ENCODE measurements around the gene DDX39A. TPM values are rescaled to one million over a fixed set of nuclear protein-coding genes. Genes with fewer than 3 reads are reported as not detected.
"Not testable (repeated sequence)": the region's sequence is repeated elsewhere in the genome, so short reads cannot be mapped to it uniquely, and the experiment has no call there.

Gene DDX39A
- polyA plus RNA-seq, 2 of the 4 experiments (the other 2 are of a cell fraction) = 59.0 to 118 TPM

DNA sequence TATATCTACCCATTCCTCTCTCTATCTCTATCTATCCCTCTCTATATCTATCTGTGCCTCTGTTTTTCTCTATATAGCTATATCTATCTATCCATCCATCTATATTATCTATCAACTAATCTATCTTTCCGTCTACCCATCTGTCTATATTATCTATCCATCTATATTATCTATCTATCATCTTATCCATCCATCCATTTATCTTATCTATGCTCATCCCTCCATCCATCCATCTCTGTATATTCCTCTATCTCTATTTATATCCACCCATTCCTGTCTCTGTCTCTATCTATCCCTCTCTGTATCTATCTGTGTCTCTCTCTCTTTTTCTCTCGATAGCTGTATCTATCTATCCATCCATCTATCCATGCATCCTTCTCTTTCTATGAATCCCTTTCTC lies 41.8 kb upstream of the DDX39A start:
- CTCF ChIA-PET = interaction anchor here (1.7 kb wide), 1 partner anchor 12 kb away, joined by 4 read pairs; no protein-coding TSS in a partner anchor
- WGBS (ENCODE audit: missing lambda C conversion rate) = 91% methylated on average over 2 of the region's 2 CpGs
- Histone ChIP-seq H3K4me1 (no peaks in the 10 kb centered on the region), H3K4me2 (no peak overlapping the region), H3K9me3 (no peaks in the 10 kb centered on the region), H3K27ac (no peak overlapping the region), H3K4me3 (no peak overlapping the region)
- DNase-seq (ENCODE audit: low read depth in 1 of 2, low spot score in 1 of 2) (no peak), FAIRE-seq (no peak), ATAC-seq (no peak)
- POLR2A ChIA-PET = no interaction called here
- TF ChIP-seq NFE2L2 (conservative IDR thresholded peaks at IDR 0.05; ENCODE audit: low read length) (no peak), MAFK (IDR thresholded peaks at IDR 0.05; ENCODE audit: partially characterized antibody) (no peak)
- TF ChIP-seq, protein P1, sequence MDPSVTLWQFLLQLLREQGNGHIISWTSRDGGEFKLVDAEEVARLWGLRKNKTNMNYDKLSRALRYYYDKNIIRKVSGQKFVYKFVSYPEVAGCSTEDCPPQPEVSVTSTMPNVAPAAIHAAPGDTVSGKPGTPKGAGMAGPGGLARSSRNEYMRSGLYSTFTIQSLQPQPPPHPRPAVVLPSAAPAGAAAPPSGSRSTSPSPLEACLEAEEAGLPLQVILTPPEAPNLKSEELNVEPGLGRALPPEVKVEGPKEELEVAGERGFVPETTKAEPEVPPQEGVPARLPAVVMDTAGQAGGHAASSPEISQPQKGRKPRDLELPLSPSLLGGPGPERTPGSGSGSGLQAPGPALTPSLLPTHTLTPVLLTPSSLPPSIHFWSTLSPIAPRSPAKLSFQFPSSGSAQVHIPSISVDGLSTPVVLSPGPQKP (IDR thresholded peaks at IDR 0.05; ENCODE audit: low read depth, low read length) = no peak
- TF ChIP-seq, protein P2, sequence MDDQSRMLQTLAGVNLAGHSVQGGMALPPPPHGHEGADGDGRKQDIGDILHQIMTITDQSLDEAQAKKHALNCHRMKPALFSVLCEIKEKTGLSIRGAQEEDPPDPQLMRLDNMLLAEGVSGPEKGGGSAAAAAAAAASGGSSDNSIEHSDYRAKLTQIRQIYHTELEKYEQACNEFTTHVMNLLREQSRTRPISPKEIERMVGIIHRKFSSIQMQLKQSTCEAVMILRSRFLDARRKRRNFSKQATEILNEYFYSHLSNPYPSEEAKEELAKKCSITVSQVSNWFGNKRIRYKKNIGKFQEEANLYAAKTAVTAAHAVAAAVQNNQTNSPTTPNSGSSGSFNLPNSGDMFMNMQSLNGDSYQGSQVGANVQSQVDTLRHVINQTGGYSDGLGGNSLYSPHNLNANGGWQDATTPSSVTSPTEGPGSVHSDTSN (IDR thresholded peaks at IDR 0.05) = no peak

DNA sequence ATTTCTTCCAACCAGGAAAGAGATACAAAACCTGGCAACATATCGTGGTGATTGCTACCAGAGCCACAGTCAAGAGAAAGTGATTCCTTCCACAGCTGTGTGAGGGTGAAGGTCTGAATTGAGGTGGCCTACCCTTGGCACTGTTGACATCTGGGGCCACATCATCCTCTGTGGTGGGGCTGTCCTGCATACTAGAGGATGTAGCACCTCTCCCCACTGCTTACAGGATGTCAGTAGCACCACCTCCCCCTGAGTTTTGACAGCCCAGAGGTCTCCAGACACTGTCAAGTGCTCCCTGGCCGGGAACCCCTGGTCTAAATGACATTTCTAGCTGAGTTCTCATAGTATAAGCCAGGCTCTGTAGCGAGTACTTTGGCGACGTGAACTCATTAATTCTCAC lies 40.6 kb upstream of the DDX39A start:
- ATAC-seq = no peak
- Histone ChIP-seq H3K4me1 (no peaks in the 10 kb centered on the region), H3K9me3 (no peaks in the 10 kb centered on the region), H3K4me3 (no peak overlapping the region), H3K4me2 (no peak overlapping the region), H3K27ac (no peak overlapping the region)
- TF ChIP-seq, protein P3, sequence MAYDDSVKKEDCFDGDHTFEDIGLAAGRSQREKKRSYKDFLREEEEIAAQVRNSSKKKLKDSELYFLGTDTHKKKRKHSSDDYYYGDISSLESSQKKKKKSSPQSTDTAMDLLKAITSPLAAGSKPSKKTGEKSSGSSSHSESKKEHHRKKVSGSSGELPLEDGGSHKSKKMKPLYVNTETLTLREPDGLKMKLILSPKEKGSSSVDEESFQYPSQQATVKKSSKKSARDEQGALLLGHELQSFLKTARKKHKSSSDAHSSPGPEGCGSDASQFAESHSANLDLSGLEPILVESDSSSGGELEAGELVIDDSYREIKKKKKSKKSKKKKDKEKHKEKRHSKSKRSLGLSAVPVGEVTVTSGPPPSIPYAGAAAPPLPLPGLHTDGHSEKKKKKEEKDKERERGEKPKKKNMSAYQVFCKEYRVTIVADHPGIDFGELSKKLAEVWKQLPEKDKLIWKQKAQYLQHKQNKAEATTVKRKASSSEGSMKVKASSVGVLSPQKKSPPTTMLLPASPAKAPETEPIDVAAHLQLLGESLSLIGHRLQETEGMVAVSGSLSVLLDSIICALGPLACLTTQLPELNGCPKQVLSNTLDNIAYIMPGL (CRISPR knock-in tag; IDR thresholded peaks at IDR 0.05; ENCODE audit: borderline replicate concordance) = no peak
- TF ChIP-seq, protein P2 (IDR thresholded peaks at IDR 0.05) = no peak
- TF ChIP-seq MYC (IDR thresholded peaks at IDR 0.05; ENCODE audit: borderline replicate concordance, low read length) = no peak
- FAIRE-seq = no peak
- no peak for DNase-seq (ENCODE audit: low read depth in 1 of 2, low spot score in 1 of 2)
- POLR2A ChIA-PET = no interaction called here
- WGBS (ENCODE audit: missing lambda C conversion rate) = 89% methylated on average over 5 of the region's 5 CpGs
- CTCF ChIA-PET = interaction anchor here (0.6 to 1.4 kb wide), 3 partner anchors 12 to 25 kb away, joined by 3 to 5 read pairs (median 5); no protein-coding TSS in a partner anchor

DNA sequence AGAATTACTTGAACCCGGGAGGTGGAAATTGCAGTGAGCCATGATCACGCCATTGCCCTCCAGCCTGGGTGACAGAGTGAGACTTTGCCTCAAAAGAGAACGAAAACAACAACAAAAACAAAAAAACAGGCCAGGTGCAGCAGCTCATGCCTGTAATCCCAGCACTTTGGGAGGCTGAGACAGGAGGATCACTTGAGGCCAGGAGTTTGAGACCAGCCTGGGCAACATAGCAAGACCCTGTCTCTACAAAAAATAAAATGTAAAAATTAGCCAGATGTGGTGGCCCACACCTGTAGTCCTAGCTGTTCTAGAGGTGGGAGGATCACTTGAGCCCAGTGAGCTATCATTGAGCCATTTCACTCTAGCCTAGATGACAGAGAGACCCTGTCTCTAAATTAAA lies 33.2 kb upstream of the DDX39A start:
- FAIRE-seq; ATAC-seq; H3K27ac ChIP-seq; H3K4me3 ChIP-seq; H3K4me2 ChIP-seq; CTCF ChIA-PET; H3K4me1 ChIP-seq; H3K9me3 ChIP-seq; POLR2A ChIA-PET; DNase-seq (ENCODE audit: low read depth in 1 of 2, low spot score in 1 of 2): not testable (repeated sequence)
- 90% methylated on average over 3 of the region's 3 CpGs for WGBS (ENCODE audit: missing lambda C conversion rate)

DNA sequence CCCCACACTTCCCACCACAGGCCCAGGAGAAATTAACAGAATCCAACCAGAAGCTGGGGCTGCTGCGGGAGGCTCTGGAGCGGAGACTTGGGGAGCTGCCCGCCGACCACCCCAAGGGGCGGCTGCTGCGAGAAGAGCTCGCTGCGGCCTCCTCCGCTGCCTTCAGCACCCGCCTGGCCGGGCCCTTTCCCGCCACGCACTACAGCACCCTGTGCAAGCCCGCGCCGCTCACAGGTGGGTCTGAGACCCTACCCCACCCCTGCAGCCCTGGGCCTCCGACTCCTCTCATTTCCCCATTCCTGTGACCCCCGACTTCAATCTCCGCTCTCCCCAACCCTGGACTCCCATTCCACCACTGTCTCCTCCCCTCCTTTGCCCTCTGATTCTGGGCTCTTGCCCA lies 31.7 kb upstream of the DDX39A start:
- ATAC-seq (no peak), FAIRE-seq (no peak), DNase-seq (ENCODE audit: low read depth in 1 of 2, low spot score in 1 of 2) (no peak)
- CTCF ChIA-PET = interaction anchor here (0.8 to 1.5 kb wide), 3 partner anchors 17 to 28 kb away, joined by 3 to 4 read pairs (median 3); no protein-coding TSS in a partner anchor
- TF ChIP-seq, protein P4, sequence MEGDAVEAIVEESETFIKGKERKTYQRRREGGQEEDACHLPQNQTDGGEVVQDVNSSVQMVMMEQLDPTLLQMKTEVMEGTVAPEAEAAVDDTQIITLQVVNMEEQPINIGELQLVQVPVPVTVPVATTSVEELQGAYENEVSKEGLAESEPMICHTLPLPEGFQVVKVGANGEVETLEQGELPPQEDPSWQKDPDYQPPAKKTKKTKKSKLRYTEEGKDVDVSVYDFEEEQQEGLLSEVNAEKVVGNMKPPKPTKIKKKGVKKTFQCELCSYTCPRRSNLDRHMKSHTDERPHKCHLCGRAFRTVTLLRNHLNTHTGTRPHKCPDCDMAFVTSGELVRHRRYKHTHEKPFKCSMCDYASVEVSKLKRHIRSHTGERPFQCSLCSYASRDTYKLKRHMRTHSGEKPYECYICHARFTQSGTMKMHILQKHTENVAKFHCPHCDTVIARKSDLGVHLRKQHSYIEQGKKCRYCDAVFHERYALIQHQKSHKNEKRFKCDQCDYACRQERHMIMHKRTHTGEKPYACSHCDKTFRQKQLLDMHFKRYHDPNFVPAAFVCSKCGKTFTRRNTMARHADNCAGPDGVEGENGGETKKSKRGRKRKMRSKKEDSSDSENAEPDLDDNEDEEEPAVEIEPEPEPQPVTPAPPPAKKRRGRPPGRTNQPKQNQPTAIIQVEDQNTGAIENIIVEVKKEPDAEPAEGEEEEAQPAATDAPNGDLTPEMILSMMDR (IDR thresholded peaks at IDR 0.05) = no peak
- TF ChIP-seq ZFP36 (IDR thresholded peaks at IDR 0.05; ENCODE audit: borderline replicate concordance, partially characterized antibody) = no peak
- TF ChIP-seq HOXA7 (CRISPR knock-in tag; IDR thresholded peaks at IDR 0.05) = no peak
- TF ChIP-seq, protein P5, sequence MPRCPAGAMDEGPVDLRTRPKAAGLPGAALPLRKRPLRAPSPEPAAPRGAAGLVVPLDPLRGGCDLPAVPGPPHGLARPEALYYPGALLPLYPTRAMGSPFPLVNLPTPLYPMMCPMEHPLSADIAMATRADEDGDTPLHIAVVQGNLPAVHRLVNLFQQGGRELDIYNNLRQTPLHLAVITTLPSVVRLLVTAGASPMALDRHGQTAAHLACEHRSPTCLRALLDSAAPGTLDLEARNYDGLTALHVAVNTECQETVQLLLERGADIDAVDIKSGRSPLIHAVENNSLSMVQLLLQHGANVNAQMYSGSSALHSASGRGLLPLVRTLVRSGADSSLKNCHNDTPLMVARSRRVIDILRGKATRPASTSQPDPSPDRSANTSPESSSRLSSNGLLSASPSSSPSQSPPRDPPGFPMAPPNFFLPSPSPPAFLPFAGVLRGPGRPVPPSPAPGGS (IDR thresholded peaks at IDR 0.05) = no peak
- TF ChIP-seq SMC3 (IDR thresholded peaks at IDR 0.05) = no peak
- TF ChIP-seq, protein P1 (IDR thresholded peaks at IDR 0.05; ENCODE audit: low read depth, low read length) = no peak
- TF ChIP-seq, protein P6, sequence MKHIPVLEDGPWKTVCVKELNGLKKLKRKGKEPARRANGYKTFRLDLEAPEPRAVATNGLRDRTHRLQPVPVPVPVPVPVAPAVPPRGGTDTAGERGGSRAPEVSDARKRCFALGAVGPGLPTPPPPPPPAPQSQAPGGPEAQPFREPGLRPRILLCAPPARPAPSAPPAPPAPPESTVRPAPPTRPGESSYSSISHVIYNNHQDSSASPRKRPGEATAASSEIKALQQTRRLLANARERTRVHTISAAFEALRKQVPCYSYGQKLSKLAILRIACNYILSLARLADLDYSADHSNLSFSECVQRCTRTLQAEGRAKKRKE (CRISPR knock-in tag; IDR thresholded peaks at IDR 0.05; ENCODE audit: low read depth) = no peak
- TF ChIP-seq HDAC2 (IDR thresholded peaks at IDR 0.05) = no peak
- TF ChIP-seq KDM1A (IDR thresholded peaks at IDR 0.05; ENCODE audit: low read depth) = no peak
- Histone ChIP-seq H3K4me2 (no peak overlapping the region), H3K27ac (no peak overlapping the region), H3K4me1 (no peaks in the 10 kb centered on the region), H3K9me3 (no peaks in the 10 kb centered on the region), H3K4me3 (no peak overlapping the region)
- 98% methylated on average over 8 of the region's 19 CpGs for WGBS (ENCODE audit: missing lambda C conversion rate)
- POLR2A ChIA-PET = no interaction called here
